CD4-positive, alpha-beta T cell treated with Interferon gamma for 1 hour (primary cell): ENCODE measurements around the gene KCTD2.

Source experiments
- DNase-seq: peaks from one replicate; pipeline ENCODE4 v3.0.0-alpha.2; 2020

KCTD2 gene

DNA sequence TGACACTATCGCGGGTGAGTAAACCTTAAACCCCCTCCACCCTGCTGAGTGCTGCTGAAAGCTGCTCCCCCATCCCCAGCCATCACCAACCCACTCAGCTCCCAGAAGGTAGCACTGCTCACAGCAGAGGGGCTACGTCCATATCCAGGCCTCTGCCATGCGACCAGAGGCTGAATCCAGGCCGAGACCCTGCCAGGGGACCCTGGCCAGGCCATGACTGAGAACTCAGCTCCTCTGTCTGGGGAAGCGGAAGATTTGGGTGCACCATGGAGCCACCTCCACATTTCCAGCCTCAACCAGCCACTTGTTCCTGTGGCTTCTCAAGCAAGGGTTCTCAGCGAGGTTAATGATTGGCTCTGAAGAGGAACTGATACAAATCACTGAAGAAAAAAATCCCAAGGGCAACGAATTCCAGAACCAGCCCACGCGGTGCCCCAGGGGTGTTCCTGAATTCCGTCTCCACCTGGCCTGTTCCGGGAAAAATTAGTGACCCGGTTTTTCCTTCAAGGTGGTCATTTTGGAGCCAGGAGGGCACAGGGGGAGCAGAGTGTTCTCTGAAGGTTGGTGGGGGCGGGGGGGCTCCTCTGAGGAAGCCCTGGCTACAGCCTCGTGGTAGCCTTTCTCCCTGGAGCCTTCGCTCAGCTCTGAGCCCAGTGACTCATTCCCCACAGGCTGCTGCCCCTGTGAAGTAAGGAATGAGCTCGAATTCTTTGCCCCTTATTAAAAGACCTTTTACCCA lies 31.4 kb downstream of the KCTD2 start:
- no peak for DNase-seq

GRCh38 chr17:75079023-75079373 lies 32.0 kb downstream of the KCTD2 start:
- DNase-seq: no peak

- DNase-seq: no peak
Observed at GRCh38 chr17:75081611-75082540, 34.9 kb downstream of the KCTD2 start.

DNA sequence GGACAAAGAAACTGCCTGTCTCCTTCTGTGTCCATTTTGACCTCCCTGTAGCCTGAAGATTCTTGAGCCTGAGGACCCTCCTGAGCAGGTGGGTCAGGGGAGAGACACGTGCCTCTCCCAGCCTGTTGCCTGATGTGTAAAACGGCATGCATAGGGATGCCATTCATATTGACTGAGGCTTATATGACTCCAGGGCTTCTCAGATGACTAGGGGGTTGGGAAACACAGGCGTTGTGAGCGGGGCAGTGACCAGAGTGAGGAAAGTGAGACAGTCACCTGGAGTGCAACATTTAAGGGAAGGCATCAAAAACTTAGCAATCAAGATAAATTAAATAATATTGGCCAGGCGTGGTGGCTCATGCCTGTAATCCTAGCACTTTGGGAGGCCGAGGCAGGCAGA lies 35.7 kb downstream of the KCTD2 start:
- DNase-seq: no peak

GRCh38 chr17:75084039-75084660 lies 37.1 kb downstream of the KCTD2 start:
- DNase-seq: no peak

DNA sequence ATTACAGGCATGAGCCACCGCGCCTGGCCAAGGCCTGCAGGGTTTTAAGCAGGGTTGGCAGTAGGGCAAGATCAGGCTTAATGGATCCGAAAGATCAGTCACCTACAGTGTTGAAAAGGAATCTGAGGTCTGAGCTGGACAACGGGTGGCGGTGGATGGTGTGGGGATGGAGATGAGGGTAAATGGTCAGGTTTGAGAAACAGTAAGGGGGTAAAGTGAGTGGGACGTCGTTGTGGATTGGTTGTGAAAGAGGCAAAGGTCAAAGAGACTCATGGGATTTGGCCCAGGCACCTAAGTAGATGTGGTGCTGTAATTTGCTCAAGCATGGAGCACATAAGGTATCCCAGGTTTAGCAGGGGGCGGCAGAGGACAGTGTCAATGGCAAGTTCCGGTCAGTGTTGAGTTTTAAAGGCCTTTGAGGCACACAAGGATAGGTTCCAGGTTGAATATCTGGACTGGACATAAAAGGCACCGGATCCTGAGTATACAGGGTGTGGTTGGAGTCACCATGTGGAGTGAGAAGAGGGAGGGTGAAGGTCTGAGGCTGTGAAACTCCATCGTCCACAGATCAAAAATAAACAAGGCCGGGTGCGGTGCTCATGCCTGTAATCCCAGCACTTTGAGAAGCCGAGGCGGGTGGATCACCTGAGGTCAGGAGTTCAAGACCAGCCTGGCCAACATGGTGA lies 39.6 kb downstream of the KCTD2 start:
- DNase-seq: no peak

- DNase-seq: no peak
Observed at GRCh38 chr17:75087182-75087557, 40.1 kb downstream of the KCTD2 start.

DNA sequence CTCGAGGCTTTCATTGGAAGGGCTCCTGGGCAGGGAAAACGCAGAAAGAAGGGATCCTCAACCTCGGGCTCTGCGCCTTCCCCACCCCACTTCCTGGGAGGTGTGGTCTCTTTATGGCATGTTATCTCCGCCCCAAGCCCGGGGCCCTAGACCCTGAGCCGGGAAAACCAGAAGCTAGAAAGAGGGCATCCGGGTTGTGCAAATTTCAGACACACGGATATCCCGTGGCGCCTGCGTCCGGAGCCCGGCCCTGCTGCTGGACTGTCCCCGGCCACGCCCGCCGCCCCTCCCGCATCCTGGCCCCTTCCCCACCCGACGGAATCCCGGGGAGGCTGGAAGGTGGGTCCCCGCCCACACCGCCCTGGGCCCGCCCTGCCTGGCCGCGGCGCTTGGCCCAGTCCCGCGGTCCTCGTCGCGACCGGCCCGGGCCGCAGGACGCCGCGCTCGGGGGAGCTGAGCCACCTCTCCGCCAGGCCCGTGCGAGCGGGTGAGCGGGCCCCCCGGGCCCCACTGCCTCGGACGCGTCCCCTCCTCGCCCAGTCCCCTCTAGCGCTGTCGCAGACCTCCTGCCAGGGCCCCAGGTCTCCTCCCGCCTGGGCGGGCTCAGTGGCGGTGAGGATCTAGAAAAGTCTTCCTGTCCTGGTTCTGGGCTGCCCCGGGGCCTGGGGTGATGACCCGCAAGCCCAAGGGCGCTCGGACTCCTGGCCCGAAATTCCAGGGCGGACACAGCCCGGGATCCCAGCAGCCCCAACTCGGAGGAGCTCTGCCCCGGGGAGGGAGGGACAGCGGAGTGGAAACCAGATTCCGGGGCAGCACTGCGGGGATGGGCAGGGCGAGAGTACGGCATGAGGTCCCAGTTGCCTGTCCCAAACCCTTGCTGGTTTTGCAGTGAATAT lies 40.8 kb downstream of the KCTD2 start, which contains the start of gene SLC16A5:
SLC16A5 (plus strand) TSS at position 397 of the 896 bp plus-strand sequence. CDS start 5,683 bp downstream, outside the sequence.
- DNase-seq: peak; percentile 69

DNA sequence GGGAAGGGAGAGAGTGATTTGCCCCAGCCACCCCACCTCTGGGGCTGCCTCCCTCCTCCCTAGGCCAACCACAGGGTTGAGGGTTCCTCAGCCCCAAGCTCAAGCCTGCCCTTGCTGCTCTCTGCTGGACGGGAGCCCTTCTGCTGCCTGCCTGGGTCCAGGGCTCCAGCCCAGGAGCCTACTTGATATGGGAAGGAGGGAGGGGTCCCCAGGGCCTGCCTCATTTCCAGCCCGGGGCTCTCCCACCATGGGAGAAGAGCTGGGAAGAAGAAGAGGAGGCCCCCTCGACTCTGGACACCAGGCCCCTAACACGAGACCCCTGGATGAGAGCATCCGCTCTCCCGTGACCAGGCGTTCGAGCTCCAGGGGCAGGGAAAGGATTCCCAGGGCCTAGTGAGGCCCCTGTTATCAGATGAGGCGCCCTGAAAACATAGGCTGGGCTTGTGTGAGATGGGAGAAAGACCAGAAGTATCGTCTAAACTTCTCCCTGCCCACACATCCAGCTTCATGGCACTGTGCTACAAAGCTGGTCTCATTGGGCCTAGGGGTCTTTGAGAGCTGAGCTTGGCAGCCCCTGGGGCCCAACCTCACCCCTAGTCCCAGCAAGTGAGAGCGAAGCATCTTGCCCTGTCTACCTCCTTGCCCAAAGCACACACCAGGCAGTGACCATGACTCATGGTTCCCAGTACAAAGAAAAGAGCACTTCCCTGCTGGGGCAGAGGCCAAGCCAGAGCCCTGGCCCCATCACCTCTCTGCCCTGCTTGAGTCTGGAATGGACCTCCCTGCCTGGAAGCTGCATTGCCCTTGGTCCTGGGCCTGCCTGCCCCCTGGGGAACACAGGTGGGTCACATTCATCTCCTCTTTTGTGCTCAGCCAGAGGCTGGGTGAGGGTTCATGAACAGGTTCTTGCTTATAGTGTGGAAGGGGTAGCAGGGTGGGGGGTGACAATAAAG lies 41.7 kb downstream of the KCTD2 start:
- DNase-seq: no peak

GRCh38 chr17:75090871-75091854 lies 44.1 kb downstream of the KCTD2 start:
- DNase-seq: no peak

- DNase-seq: no peak
Observed at GRCh38 chr17:75091855-75092327, 44.9 kb downstream of the KCTD2 start.

GRCh38 chr17:75093548-75094158 lies 46.6 kb downstream of the KCTD2 start:
- no peak for DNase-seq

- DNase-seq: no peak
Observed at GRCh38 chr17:75094871-75095399, 47.9 kb downstream of the KCTD2 start.

DNA sequence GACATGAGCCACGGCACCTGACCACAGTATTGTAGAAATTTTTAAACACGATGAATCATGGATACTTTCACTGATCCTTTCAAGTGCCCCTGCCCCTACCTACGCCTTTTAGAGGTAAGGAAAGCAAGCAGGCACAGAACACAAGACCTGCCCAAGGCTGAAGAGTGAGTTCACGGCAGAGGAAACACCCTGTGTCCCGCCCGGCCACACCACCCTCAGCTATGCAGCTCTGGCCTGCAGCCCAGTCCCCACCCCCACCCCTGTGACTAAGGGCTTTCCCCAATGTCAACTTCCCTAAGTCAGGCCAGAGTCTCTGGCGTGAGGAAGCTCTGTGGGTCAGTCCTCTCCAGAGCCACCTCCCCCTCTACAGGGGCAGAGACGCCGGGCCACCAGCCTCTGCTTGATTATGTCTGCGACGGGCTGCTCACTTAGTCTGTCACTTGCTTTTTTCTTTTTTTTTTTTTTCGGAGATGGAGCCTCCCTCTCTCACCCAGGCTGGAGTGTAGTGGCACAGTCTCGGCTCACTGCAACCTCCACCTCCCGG lies 49.1 kb downstream of the KCTD2 start:
- peak; percentile 59 for DNase-seq

DNA sequence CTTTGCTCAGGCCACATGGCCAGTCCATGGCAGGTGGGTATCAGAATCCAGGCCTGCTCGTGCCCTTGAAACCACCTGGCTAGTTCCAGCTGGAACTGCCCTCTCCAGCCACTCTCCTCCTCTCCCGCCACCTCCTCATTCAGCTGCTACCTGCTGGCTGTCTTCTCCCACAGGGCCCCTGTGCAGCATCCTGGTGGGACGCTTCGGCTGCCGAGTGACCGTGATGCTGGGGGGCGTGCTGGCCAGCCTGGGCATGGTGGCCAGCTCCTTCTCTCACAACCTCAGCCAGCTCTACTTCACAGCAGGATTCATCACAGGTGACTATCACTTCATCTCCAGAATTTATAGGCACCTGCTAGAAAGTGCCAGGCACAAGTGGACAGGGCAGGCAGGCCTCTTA lies 50.8 kb downstream of the KCTD2 start:
- DNase-seq: no peak

DNA sequence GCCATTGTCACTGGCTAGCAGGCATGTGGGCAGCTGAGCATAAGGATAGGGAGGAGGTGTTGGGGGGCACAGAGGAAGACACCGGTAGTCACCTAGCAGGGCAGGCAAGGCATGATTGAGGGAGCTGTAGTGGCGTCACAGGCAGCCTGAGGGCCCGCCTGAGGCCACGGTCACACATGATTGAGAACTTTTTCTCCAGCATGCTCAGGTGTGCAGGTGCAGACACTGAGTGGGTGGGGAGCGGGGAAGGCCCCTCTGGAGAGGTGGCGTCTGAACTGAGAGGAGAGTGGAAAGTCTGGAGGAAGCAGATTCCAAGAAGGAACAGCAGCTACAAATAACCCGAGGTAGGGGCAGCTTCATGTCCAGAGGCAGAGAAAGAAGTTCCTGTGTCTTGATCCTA lies 51.8 kb downstream of the KCTD2 start:
- DNase-seq: no peak

DNA sequence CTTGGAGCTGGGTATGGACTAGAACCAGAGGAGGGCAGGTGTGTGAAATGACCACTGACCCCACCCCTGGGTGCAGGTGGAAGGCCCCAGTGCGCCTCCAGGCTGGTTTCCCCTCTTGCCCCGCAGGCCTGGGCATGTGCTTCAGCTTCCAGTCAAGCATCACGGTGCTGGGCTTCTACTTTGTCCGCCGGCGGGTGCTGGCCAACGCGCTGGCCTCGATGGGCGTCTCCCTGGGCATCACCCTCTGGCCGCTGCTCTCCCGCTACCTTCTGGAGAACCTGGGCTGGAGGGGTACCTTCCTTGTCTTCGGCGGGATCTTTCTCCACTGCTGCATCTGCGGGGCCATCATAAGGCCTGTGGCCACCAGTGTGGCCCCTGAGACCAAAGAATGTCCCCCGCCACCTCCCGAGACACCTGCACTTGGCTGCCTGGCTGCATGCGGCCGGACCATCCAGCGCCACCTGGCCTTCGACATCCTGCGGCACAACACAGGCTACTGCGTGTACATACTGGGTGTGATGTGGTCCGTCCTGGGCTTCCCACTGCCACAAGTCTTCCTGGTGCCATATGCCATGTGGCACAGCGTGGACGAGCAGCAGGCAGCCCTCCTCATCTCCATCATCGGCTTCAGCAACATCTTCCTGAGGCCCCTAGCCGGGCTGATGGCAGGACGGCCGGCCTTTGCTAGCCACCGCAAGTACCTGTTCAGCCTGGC lies 53.0 kb downstream of the KCTD2 start:
- no peak for DNase-seq
